ENCODE measurements around the gene PTPRN2. TPM values are rescaled to one million over a fixed set of nuclear protein-coding genes. Genes with fewer than 3 reads are reported as not detected.

The PTPRN2 gene
- polyA plus RNA-seq, 1 experiment = 0.31 TPM

DNA sequence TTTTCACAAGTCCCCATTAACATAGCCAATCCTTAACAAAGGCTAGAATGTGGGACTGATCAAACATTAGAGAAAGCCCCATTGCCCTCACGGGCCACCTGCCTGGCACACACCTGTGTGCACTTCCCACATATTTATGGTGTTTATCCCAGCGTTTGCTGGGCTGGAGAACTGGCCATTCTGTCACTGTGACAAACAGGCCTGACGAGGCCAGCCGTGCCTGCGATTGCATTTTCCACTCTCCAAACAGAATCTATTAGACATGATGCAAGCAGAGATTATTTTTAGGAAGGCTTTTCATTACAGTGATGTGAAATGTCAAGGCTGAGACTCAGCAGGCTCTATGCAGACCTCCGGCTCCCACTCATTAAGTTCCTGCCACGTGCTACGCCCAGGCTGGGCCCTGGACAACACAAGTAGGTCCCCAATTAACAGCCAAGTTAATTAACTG is 20.4 kb downstream of the PTPRN2 start:
- TF ChIP-seq, protein P1, sequence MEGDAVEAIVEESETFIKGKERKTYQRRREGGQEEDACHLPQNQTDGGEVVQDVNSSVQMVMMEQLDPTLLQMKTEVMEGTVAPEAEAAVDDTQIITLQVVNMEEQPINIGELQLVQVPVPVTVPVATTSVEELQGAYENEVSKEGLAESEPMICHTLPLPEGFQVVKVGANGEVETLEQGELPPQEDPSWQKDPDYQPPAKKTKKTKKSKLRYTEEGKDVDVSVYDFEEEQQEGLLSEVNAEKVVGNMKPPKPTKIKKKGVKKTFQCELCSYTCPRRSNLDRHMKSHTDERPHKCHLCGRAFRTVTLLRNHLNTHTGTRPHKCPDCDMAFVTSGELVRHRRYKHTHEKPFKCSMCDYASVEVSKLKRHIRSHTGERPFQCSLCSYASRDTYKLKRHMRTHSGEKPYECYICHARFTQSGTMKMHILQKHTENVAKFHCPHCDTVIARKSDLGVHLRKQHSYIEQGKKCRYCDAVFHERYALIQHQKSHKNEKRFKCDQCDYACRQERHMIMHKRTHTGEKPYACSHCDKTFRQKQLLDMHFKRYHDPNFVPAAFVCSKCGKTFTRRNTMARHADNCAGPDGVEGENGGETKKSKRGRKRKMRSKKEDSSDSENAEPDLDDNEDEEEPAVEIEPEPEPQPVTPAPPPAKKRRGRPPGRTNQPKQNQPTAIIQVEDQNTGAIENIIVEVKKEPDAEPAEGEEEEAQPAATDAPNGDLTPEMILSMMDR (IDR thresholded peaks at IDR 0.05; ENCODE audit: insufficient read depth, low read depth, low read length) = no peak
- POLR2A ChIA-PET = no interaction called here
- Histone ChIP-seq H3K36me3 (ENCODE audit: control insufficient read depth, insufficient read depth, low read length) (no peaks in the 10 kb centered on the region), H3K27me3 (ENCODE audit: control insufficient read depth, insufficient read depth, low read length) (no peaks in the 10 kb centered on the region), H3K4me3 (ENCODE audit: low read depth, low read length) (no peak overlapping the region)
- no peak for DNase-seq (ENCODE audit: low read depth)
- CTCF ChIA-PET = no interaction called here

DNA sequence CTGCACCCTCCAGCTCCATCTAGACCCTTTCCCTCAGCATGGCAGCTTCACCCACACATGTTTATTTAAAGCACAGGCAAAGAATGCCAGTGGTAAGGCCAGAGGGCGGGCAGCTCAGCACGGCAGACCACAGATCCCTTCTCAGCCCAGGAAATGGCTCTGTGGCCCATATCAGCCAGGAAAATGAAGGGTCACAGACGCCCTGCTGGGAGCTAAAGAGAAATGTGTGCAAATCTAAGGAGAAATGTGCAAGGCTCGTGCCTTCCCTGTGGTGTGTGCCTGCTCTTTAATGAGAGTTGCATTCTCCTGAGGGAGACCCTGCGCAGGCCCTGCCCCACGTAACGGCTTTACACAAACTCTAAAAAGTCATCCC is 23.0 kb downstream of the PTPRN2 start:
- DNase-seq (ENCODE audit: low read depth) = no peak
- ChIA-PET CTCF (interaction anchor here (1.3 kb wide), 1 partner anchor 17 kb away, joined by 3 read pairs; no protein-coding TSS in a partner anchor), POLR2A (no interaction called here)
- H3K27me3 ChIP-seq (ENCODE audit: control insufficient read depth, insufficient read depth, low read length) = no peaks in the 10 kb centered on the region
- H3K4me3 ChIP-seq (ENCODE audit: low read depth, low read length) = no peak overlapping the region
- TF ChIP-seq, protein P1 (IDR thresholded peaks at IDR 0.05; ENCODE audit: insufficient read depth, low read depth, low read length) = no peak
- H3K36me3 ChIP-seq (ENCODE audit: control insufficient read depth, insufficient read depth, low read length) = no peaks in the 10 kb centered on the region

DNA sequence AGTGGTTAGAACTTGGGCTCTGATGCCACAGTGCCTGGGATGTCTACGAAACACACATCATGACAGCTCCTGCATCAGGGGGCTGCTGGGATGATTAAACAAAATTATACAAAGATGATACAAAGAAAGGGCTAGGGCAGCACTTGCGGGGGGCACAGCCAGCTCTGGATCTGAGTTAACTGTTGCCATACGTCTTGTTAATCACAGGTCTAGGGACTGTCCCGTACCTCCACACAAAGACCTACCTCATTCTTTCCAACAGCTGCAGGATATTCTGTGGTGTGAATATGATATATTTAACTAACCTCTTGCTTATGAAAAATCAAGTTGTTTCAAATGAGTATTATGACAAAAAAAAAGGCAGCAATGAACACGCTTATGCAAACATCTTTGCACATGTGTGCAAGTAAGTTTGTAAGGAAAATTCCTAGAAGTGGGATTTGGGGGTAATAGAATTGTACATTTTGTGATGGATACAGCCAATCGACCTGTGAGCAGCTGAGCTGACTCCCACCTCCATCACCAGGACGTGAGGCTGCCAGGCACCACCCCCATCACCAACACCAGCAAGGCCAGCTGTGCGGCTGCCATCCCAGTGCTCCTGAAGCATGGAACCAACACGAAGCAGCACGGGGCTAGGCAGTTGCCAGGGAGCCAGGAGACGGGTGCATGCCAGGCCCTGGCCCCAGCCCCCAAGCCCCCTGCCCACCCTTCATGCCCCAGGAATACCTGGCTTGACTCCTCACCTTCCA is 23.5 kb downstream of the PTPRN2 start:
- H3K27me3 ChIP-seq (ENCODE audit: control insufficient read depth, insufficient read depth, low read length) = no peaks in the 10 kb centered on the region
- H3K36me3 ChIP-seq (ENCODE audit: control insufficient read depth, insufficient read depth, low read length) = no peaks in the 10 kb centered on the region
- no peak overlapping the region for H3K4me3 ChIP-seq (ENCODE audit: low read depth, low read length)
- ChIA-PET POLR2A (no interaction called here), CTCF (interaction anchor here (1.0 kb wide), 1 partner anchor 8 kb away, joined by 3 read pairs; no protein-coding TSS in a partner anchor)
- TF ChIP-seq, protein P1 (IDR thresholded peaks at IDR 0.05; ENCODE audit: insufficient read depth, low read depth, low read length) = no peak
- no peak for DNase-seq (ENCODE audit: low read depth)

DNA sequence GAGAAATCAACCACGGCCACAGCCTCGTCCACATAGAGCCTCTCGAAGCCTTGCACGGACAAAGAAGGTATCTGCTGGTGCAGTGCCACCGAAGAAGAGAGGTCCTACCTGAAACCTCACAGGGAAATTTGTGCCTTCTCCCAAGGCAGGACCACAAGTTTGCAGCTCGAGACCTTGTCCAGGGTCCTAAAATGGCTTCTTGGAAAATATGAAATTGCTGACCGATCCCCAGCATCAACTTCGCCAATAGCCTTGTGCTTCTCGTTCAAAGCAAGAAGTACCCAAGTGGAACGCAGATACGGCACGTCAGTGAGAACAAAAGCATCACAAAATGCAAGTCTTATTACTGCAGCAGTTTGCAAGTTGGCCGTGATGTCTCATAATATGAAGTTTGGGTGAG is 24.6 kb downstream of the PTPRN2 start:
- ChIA-PET POLR2A (no interaction called here), CTCF (interaction anchor here (1.0 kb wide), 1 partner anchor 10 kb away, joined by 3 read pairs; no protein-coding TSS in a partner anchor)
- Histone ChIP-seq H3K4me3 (ENCODE audit: low read depth, low read length) (no peak overlapping the region), H3K36me3 (ENCODE audit: control insufficient read depth, insufficient read depth, low read length) (no peaks in the 10 kb centered on the region), H3K27me3 (ENCODE audit: control insufficient read depth, insufficient read depth, low read length) (no peaks in the 10 kb centered on the region)
- DNase-seq (ENCODE audit: low read depth) = no peak
- TF ChIP-seq, protein P1 (IDR thresholded peaks at IDR 0.05; ENCODE audit: insufficient read depth, low read depth, low read length) = no peak

DNA sequence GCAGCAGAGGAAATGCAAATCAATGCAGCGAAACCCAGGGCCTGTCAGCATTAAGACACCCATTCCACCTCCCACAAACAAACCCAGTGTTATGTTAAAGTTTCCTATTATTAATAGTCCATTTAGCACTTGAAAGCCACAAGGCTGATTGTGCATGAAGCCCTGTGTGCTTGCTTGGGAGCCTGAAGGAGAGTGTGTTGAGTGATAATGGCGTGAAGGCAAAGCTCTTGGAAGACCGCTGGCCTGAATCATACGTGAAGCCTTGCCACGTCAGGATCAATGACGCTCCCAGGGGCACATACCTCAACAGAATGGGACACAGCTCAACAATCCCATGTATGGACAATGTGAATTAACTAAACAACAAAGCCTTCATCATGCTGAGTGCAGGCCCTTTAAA is 25.1 kb downstream of the PTPRN2 start:
- ChIA-PET POLR2A (no interaction called here), CTCF (no interaction called here)
- TF ChIP-seq, protein P1 (IDR thresholded peaks at IDR 0.05; ENCODE audit: insufficient read depth, low read depth, low read length) = no peak

More for the DNA sequence above, 25.1 kb downstream of the PTPRN2 start:
- H3K27me3 ChIP-seq (ENCODE audit: control insufficient read depth, insufficient read depth, low read length) = no peaks in the 10 kb centered on the region
- no peak for DNase-seq (ENCODE audit: low read depth)
- H3K36me3 ChIP-seq (ENCODE audit: control insufficient read depth, insufficient read depth, low read length) = no peaks in the 10 kb centered on the region
- no peak overlapping the region for H3K4me3 ChIP-seq (ENCODE audit: low read depth, low read length)

Measured in BJ (cell line).